Measurements from ENCODE around the gene PLCL2. TPM values are rescaled to one million over a fixed set of nuclear protein-coding genes. Genes with fewer than 3 reads are reported as not detected.

The PLCL2 gene
- total RNA-seq, 1 donor from 2014 or later, result 0.85 TPM

GRCh38 chr3:16883057-16883722 lies 1.6 kb upstream of the PLCL2 start:
- Mint-ChIP-seq H3K4me1 (ENCODE audit: low read depth) (peaks cover 16% of the 10 kb centered on the region), H3K36me3 (ENCODE audit: low read depth) (no peaks in the 10 kb centered on the region), H3K27me3 (ENCODE audit: low read depth) (peaks cover 9% of the 10 kb centered on the region), H3K9me3 (ENCODE audit: low read depth) (no peaks in the 10 kb centered on the region), H3K4me3 (ENCODE audit: unreplicated experiment) (peak overlapping the region; percentile 65), H3K27ac (ENCODE audit: unreplicated experiment) (no peak overlapping the region)
- TF ChIP-seq CTCF (IDR thresholded peaks at IDR 0.05), result no peak
- no peak for DNase-seq (ENCODE audit: low spot score)

DNA sequence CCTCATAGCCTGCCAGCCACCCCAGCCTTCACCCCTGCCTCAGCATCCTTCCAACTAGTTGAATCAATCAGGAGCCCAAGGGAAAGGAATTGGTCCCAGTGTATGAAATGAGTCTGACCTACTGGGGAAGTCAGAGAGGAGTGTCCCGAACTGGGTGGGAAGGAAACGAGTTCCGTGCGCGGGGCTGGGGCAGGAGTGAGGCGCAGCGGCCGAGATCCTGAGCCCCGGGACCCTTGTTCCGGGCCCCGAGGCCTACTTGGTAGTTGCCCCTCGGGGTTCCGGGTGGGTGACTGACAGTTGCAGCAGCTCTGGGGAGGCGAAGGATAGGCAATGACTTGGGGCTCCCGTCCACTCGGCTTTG lies 1.1 kb upstream of the PLCL2 start:
- peak overlapping the region; percentile 65 for H3K4me3 Mint-ChIP-seq (ENCODE audit: unreplicated experiment)
- H3K4me1 Mint-ChIP-seq (ENCODE audit: low read depth), result peaks cover 16% of the 10 kb centered on the region
- peak; percentile 85 for DNase-seq (ENCODE audit: low spot score)
- no peak overlapping the region for H3K27ac Mint-ChIP-seq (ENCODE audit: unreplicated experiment)
- no peaks in the 10 kb centered on the region for H3K9me3 Mint-ChIP-seq (ENCODE audit: low read depth)
- no peak for TF ChIP-seq CTCF (IDR thresholded peaks at IDR 0.05)
- peaks cover 10% of the 10 kb centered on the region for H3K27me3 Mint-ChIP-seq (ENCODE audit: low read depth)
- H3K36me3 Mint-ChIP-seq (ENCODE audit: low read depth), result no peaks in the 10 kb centered on the region

- Mint-ChIP-seq H3K9me3 (ENCODE audit: low read depth) (no peaks in the 10 kb centered on the region), H3K27ac (ENCODE audit: unreplicated experiment) (no peak overlapping the region), H3K4me3 (ENCODE audit: unreplicated experiment) (peak overlapping the region; percentile 88), H3K4me1 (ENCODE audit: low read depth) (peaks cover 16% of the 10 kb centered on the region), H3K36me3 (ENCODE audit: low read depth) (no peaks in the 10 kb centered on the region), H3K27me3 (ENCODE audit: low read depth) (peaks cover 13% of the 10 kb centered on the region)
- DNase-seq (ENCODE audit: low spot score), result peak; percentile 87
- TF ChIP-seq CTCF (IDR thresholded peaks at IDR 0.05), result peak; percentile 80
Measured at GRCh38 chr3:16884084-16884747, 539 bp upstream of the PLCL2 start.

GRCh38 chr3:16885593-16886302 lies 993 bp downstream of the PLCL2 start:
- no peak for TF ChIP-seq CTCF (IDR thresholded peaks at IDR 0.05)
- H3K36me3 Mint-ChIP-seq (ENCODE audit: low read depth), result no peaks in the 10 kb centered on the region
- peaks cover 16% of the 10 kb centered on the region for H3K4me1 Mint-ChIP-seq (ENCODE audit: low read depth)
- H3K27ac Mint-ChIP-seq (ENCODE audit: unreplicated experiment), result no peak overlapping the region
- H3K4me3 Mint-ChIP-seq (ENCODE audit: unreplicated experiment), result peak overlapping the region; percentile 67
- no peaks in the 10 kb centered on the region for H3K9me3 Mint-ChIP-seq (ENCODE audit: low read depth)
- H3K27me3 Mint-ChIP-seq (ENCODE audit: low read depth), result peaks cover 9% of the 10 kb centered on the region
- DNase-seq (ENCODE audit: low spot score), result no peak

- H3K36me3 Mint-ChIP-seq (ENCODE audit: low read depth), result no peaks in the 10 kb centered on the region
- H3K4me3 Mint-ChIP-seq (ENCODE audit: unreplicated experiment), result no peak overlapping the region
- peaks cover 16% of the 10 kb centered on the region for H3K4me1 Mint-ChIP-seq (ENCODE audit: low read depth)
- no peaks in the 10 kb centered on the region for H3K9me3 Mint-ChIP-seq (ENCODE audit: low read depth)
- TF ChIP-seq CTCF (IDR thresholded peaks at IDR 0.05), result no peak
- no peak overlapping the region for H3K27ac Mint-ChIP-seq (ENCODE audit: unreplicated experiment)
- no peak for DNase-seq (ENCODE audit: low spot score)
- peaks cover 9% of the 10 kb centered on the region for H3K27me3 Mint-ChIP-seq (ENCODE audit: low read depth)
Measured at GRCh38 chr3:16886303-16886683, 1.5 kb downstream of the PLCL2 start.
